ENCODE data around the gene FMR1. TPM values are rescaled to one million over a fixed set of nuclear protein-coding genes. Genes with fewer than 3 reads are reported as not detected.

Gene FMR1
- total RNA-seq, 1 donor = 81.4 TPM

DNA sequence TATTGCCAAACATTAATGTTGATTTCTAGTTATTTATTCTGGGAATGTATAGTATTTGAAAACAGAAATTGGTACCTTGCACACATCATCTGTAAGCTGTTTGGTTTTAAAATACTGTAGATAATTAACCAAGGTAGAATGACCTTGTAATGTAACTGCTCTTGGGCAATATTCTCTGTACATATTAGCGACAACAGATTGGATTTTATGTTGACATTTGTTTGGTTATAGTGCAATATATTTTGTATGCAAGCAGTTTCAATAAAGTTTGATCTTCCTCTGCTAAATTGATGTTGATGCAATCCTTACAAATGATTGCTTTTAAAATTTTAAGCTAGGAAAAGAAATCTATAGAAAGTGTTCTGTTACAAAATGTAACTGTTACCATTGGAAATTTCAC lies 38.6 kb downstream of the FMR1 start:
- Histone ChIP-seq H3K4me1 (ENCODE audit: insufficient read depth, low read length) (no peaks in the 10 kb centered on the region), H3K27me3 (ENCODE audit: insufficient read depth, low read length) (no peaks in the 10 kb centered on the region), H3K4me3 (ENCODE audit: low read length) (no peak overlapping the region), H3K9me3 (ENCODE audit: low read depth, low read length) (no peaks in the 10 kb centered on the region)

DNA sequence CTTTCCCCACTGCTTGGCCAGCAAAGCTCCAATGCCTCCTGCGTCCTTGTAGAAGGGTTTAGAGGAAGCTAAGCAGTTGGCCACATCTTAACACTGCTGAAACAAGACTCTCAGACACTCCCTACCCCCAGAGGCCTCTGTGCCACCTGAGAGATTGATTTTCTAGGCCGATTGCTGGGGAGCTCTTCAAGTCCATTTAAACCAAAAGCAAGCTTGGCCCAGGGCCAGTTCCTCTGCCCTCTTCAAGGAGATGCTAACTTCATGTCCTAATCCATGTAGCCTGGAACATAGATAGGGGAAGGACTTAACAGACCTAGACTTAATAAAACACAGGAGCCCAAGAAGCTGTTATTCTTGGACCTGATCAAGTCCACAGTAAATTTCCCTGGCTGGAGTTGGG lies 42.3 kb downstream of the FMR1 start:
- no peaks in the 10 kb centered on the region for H3K9me3 ChIP-seq (ENCODE audit: low read depth, low read length)
- no peaks in the 10 kb centered on the region for H3K4me1 ChIP-seq (ENCODE audit: insufficient read depth, low read length)
- H3K27me3 ChIP-seq (ENCODE audit: insufficient read depth, low read length) = no peaks in the 10 kb centered on the region
- H3K4me3 ChIP-seq (ENCODE audit: low read length) = no peak overlapping the region

DNA sequence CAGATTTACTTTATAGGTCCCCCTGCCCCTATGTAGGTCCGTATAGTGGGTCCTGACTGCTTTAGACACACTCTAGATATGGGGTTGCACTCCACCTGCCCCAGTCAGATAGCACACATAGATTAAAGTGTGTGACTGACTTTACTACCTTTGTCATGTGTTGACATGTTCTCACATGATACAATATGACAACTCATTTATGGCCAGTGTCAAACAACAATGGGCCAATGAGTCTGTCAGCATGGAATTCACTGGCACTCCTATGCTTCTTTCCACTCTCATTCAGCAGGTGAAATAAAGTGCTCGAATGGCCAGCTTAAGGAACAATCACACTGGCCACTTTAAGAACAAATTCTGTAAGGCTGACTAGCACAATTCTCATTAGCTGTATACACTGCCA lies 45.6 kb downstream of the FMR1 start:
- Histone ChIP-seq H3K4me3 (ENCODE audit: low read length) (no peak overlapping the region), H3K27me3 (ENCODE audit: insufficient read depth, low read length) (no peaks in the 10 kb centered on the region), H3K9me3 (ENCODE audit: low read depth, low read length) (no peaks in the 10 kb centered on the region), H3K4me1 (ENCODE audit: insufficient read depth, low read length) (no peaks in the 10 kb centered on the region)

DNA sequence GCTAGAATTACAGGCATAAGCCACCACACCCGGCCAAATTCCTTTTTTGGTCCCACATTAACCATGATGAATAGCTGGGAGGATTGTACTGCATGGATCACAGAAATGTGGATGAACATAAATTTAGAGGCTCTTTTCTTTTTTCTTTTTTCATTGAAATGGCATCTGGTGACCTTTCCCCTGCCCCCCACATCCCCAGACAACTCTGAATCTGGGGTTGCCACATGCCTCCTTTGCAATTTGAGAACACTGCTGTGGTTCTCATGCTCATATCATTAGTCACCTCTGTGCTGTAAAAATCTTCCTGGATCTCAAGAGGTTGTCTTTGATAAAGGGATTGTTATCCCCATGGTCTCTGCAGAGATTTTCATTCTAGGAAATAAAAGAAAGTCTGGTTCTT lies 46.6 kb downstream of the FMR1 start:
- H3K9me3 ChIP-seq (ENCODE audit: low read depth, low read length) = no peaks in the 10 kb centered on the region
- no peaks in the 10 kb centered on the region for H3K27me3 ChIP-seq (ENCODE audit: insufficient read depth, low read length)
- H3K4me3 ChIP-seq (ENCODE audit: low read length) = no peak overlapping the region
- H3K4me1 ChIP-seq (ENCODE audit: insufficient read depth, low read length) = no peaks in the 10 kb centered on the region

DNA sequence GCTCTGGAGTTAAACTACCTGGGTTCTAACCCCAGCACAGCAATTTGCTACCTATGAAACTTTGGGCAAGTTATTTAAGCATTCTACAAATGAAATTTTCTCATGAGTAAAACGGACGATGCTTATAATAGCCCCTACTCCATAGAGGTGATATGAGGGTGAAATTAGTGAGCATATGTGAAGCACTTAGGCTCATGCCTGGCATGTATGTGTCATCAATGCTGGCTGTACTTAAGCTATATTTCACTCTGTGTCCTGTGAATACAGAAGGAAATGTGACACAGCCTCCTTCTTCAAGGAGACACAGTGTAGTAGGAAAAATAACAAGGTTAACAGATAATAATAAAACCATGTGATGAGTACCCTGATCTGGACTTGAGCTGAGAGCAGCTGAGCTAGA lies 49.0 kb downstream of the FMR1 start:
- Histone ChIP-seq H3K27me3 (ENCODE audit: insufficient read depth, low read length) (no peaks in the 10 kb centered on the region), H3K4me3 (ENCODE audit: low read length) (no peak overlapping the region), H3K9me3 (ENCODE audit: low read depth, low read length) (no peaks in the 10 kb centered on the region), H3K4me1 (ENCODE audit: insufficient read depth, low read length) (no peaks in the 10 kb centered on the region)

DNA sequence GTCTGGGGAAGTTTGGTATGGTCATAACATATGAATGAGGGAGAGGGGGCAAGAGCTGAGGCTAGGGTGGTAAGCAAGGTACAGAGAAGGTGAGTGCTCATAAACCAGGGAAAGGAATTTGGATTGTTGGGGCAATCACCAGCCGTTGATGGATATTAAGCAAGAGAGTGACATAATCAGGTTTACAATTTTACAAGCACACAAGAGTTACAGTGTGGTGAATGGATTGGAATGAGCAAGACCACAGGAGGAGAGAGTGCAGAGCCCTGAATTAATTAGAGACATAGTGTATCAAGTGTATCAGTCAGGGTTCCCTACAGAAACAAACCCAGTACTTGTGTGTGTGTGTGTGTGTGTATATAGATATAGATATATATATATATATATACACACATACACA lies 50.8 kb downstream of the FMR1 start:
- H3K9me3 ChIP-seq (ENCODE audit: low read depth, low read length) = no peaks in the 10 kb centered on the region
- no peaks in the 10 kb centered on the region for H3K4me1 ChIP-seq (ENCODE audit: insufficient read depth, low read length)
- H3K27me3 ChIP-seq (ENCODE audit: insufficient read depth, low read length) = no peaks in the 10 kb centered on the region
- no peak overlapping the region for H3K4me3 ChIP-seq (ENCODE audit: low read length)

DNA sequence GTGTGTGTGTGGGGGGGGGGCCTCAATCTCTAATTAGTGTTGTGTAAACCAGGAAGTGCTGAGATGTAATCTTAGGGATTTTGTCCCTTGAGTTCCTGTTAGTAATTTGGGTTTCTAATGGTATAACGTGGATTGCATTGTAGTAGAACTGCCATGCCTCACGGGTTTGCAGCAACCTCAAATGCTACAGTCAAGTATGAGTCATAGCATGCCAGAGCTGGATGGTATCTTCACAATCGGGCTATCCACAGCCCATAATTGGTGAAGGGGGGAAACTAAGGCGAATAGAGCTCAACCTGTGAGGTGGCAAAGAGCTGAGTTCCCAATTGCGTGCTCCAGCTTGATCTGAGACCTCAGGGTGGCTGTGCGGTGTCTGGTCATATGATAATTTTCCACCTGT lies 67.2 kb downstream of the FMR1 start:
- Histone ChIP-seq H3K4me3 (ENCODE audit: low read length) (no peak overlapping the region), H3K9me3 (ENCODE audit: low read depth, low read length) (no peaks in the 10 kb centered on the region), H3K27me3 (ENCODE audit: insufficient read depth, low read length) (no peaks in the 10 kb centered on the region), H3K4me1 (ENCODE audit: insufficient read depth, low read length) (no peaks in the 10 kb centered on the region)

DNA sequence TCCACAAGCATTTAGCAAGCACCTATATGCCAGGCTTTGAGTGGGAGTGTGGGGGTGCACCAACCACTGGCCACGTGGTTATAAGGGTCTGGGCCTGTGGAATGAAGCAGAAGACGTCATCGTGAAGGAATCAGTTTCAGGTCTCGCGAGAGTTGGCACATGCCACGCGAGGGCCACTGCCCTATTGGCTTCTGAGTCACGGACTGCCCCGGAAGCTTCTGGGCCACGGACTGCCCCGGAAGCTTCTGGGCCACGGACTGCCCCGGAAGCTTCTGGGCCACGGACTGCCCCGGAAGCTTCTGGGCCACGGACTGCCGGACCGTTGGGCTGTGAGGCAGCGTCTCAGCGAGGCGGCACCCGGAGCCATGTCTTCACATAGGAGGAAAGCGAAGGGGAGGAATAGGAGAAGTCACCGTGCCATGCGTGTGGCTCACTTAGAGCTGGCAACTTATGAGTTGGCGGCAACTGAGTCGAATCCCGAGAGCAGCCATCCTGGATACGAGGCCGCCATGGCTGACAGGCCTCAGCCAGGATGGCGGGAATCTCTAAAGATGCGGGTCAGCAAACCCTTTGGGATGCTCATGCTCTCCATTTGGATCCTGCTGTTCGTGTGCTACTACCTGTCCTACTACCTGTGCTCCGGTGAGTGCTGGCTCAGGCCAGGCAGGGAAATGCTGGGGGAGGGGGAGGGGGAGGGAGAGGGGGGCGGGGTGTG lies 69.5 kb downstream of the FMR1 start, which contains the start of gene FMR1NB:
Gene FMR1NB (plus strand): TSS at position 300 of the 715 bp plus-strand sequence. CDS start 66 bp downstream, at position 366.
- no peak within 1 kb of the TSS for H3K4me3 ChIP-seq (ENCODE audit: low read length)
- H3K9me3 ChIP-seq (ENCODE audit: low read depth, low read length) = no peaks in the 10 kb centered on the region
- H3K4me1 ChIP-seq (ENCODE audit: insufficient read depth, low read length) = no peaks in the 10 kb centered on the region
- no peaks in the 10 kb centered on the region for H3K27me3 ChIP-seq (ENCODE audit: insufficient read depth, low read length)

Other genes with a start within 250 kb of the FMR1 start
- gene FMR1NB, start 69.4 kb downstream of the FMR1 start, total RNA-seq = not detected